Inferior parietal cortex (tissue), 1 donor: ENCODE data around the gene LRRC74B.
"Not testable (repeated sequence)": the region's sequence is repeated elsewhere in the genome, so short reads cannot be mapped to it uniquely, and the experiment has no call there.

ENCODE experiments used
- DNase-seq: peaks from one replicate; pipeline ENCODE4 v3.0.0-alpha.2; 2016; ENCODE audit errors: extremely low spot score

Gene LRRC74B

GRCh38 chr22:21054046-21054713 lies 8.4 kb downstream of the LRRC74B start:
- DNase-seq, result no peak

- no peak for DNase-seq
Observed at GRCh38 chr22:21054714-21055563, 9.2 kb downstream of the LRRC74B start.

- no peak for DNase-seq
Observed at GRCh38 chr22:21055564-21055834, 9.8 kb downstream of the LRRC74B start.

- DNase-seq, result no peak
Observed at GRCh38 chr22:21055880-21056319, 10.2 kb downstream of the LRRC74B start.

GRCh38 chr22:21060363-21060762 lies 14.6 kb downstream of the LRRC74B start:
- not testable (repeated sequence) for DNase-seq

GRCh38 chr22:21061660-21062321 lies 16.0 kb downstream of the LRRC74B start:
- not testable (repeated sequence) for DNase-seq

- not testable (repeated sequence) for DNase-seq
Observed at GRCh38 chr22:21064425-21064824, 18.7 kb downstream of the LRRC74B start.

GRCh38 chr22:21064917-21065864 lies 19.4 kb downstream of the LRRC74B start:
- DNase-seq, result no peak

GRCh38 chr22:21067075-21067900 lies 21.5 kb downstream of the LRRC74B start:
- DNase-seq, result no peak

- no peak for DNase-seq
Observed at GRCh38 chr22:21067901-21068680, 22.3 kb downstream of the LRRC74B start.

- no peak for DNase-seq
Observed at GRCh38 chr22:21068681-21069276, 23.0 kb downstream of the LRRC74B start.

- no peak for DNase-seq
Observed at GRCh38 chr22:21069375-21069774, 23.6 kb downstream of the LRRC74B start.

GRCh38 chr22:21070690-21071615 lies 25.2 kb downstream of the LRRC74B start:
- no peak for DNase-seq

GRCh38 chr22:21071796-21072195 lies 26.1 kb downstream of the LRRC74B start:
- DNase-seq, result not testable (repeated sequence)

GRCh38 chr22:21073023-21073422 lies 27.3 kb downstream of the LRRC74B start:
- no peak for DNase-seq

- DNase-seq, result no peak
Observed at GRCh38 chr22:21073482-21073881, 27.7 kb downstream of the LRRC74B start.

GRCh38 chr22:21074102-21074715 lies 28.5 kb downstream of the LRRC74B start:
- DNase-seq, result no peak
